GM21723 (cell line): Measurements from ENCODE around the gene BMAL1.
A peak's percentile ranks its signal among the peaks of the same experiment; 100 is the strongest.

Experiments
- ATAC-seq: cut with Tn5 transposase; IDR thresholded peaks from one replicate; pipeline ENCODE4 v1.9.1; 2021; ENCODE audit warnings: mild to moderate bottlenecking, moderate library complexity; ENCODE audit not compliant: unreplicated experiment

BMAL1 gene

GRCh38 chr11:13338427-13339069 lies 61.0 kb downstream of the BMAL1 start:
- ATAC-seq: no peak

DNA sequence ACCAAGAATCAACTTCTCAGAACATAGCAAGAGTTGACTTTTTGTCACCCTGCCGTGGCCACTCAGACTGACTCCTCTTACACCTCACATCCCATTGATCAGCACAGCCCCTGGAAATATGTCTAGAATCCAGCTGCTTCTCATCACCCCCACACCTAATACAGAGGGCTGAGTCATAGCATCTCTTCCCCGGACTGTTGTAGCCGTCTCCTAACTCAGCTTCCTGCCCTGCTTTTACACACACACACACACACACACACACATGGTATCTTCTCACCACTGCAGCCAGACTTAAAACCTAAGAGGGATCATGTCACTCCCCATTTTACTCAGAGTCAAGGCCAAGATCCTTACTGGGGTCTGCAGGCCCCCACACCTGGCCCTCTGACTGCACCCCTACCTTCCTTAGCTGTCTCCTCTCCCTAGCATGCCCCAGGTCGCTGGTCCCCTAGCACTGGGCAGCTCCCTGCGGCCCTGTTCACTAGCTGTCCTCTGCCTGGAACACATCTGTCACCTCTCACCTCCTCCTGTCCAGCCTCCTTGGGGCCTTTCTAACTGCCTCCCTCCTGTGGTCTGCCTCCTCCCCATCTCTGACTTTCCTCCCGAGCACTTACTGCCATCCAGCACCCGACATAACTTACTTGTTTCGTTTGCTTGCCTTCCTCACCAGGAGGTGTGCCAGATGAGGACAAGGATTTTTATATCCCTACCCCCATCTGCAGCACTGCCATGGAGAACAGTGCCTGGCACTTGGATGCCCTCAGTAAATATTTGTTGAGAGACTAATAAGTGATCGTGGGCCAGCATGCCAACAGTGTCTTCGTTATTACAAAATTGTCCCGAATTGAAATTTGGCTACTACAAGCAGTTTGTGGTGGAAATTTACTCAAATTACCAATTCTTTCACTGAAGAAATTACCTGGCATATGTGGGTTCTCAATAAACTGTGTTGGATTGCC lies 61.9 kb downstream of the BMAL1 start:
- ATAC-seq: no peak

GRCh38 chr11:13341026-13341425 lies 63.4 kb downstream of the BMAL1 start:
- ATAC-seq: no peak

DNA sequence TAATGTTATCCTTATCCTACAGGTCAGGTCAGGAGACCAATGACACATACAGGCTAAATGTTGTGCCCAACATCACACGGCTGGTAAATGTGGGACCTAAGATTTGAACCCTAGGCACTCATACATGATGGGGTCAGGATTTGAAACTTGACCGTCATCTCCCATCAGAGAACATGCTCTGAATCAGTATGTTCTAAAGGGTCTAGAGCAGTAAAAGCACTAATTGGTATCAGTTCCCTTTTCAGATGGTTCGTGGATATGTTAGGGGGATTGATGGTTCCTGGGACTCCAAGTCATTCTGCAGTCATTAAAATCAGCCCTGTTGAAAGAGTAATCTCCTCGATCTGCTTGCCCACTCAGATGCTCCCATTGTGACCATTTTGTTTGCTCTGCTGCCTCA lies 65.5 kb downstream of the BMAL1 start:
- peak; percentile 44 for ATAC-seq

- peak; percentile 53 for ATAC-seq
These were observed 66.5 kb downstream of the BMAL1 start for GRCh38 chr11:13343931-13344717.

- ATAC-seq: no peak
These were observed 67.2 kb downstream of the BMAL1 start for GRCh38 chr11:13344818-13345217.

DNA sequence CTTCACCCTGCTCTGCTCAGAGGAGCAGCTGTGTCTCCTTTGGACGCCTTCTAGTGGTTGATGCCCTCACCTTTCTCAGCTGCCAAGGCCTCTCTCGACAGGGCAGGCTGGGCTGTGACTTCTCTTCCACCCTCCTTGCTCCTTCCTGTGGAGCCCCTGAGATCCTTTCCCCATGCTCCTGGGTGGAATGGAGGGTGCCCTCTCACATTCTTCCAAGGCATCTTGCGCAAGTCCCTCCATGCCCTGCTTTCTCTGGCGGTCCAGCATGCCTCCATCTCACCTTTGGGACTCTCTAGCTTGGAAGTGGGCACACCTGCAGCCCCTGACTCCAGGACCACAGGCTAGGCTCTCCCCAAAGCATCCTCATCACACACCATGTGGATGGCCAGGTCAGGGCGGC lies 68.9 kb downstream of the BMAL1 start:
- ATAC-seq: no peak

DNA sequence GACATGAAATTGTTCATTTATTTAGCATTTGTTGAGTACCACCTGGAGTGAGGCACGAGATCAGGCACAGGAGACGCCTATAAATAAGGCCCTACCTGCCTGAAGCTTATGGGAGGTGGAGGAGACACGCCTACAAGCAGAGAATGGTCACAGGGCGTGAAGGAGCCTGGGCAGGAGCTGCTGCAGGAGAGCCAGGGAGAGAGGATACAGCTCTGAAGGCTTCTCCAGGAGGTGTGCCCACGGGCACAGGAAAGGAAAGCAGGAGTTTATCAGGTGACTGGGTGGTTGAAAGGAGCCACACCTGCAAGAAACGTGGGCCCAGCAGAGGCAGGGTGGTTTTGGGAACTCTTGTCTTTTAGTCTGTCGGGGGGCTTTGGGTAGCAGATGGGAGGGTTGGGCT lies 70.3 kb downstream of the BMAL1 start:
- peak; percentile 14 for ATAC-seq

DNA sequence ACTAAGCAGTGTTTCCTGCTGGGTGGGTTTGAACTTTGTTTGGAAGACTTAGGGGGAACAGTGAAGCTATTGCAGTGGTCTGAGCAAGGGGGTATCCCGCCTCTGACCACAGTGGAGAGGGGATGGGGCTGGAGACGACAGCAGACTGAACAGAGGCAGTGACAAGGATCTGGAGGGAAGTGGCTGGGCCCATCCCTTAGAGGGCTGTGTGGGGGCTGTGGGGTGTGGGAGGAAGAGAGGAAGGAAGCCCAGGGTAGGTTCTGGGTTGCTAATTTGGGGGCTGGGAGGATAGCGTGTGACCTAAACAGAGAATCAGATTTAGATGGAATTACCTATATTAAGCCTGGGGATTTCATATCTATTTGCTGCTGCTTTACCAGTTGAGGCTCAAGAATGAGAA lies 70.7 kb downstream of the BMAL1 start:
- peak; percentile 37 for ATAC-seq

GRCh38 chr11:13349046-13349445 lies 71.5 kb downstream of the BMAL1 start:
- no peak for ATAC-seq

DNA sequence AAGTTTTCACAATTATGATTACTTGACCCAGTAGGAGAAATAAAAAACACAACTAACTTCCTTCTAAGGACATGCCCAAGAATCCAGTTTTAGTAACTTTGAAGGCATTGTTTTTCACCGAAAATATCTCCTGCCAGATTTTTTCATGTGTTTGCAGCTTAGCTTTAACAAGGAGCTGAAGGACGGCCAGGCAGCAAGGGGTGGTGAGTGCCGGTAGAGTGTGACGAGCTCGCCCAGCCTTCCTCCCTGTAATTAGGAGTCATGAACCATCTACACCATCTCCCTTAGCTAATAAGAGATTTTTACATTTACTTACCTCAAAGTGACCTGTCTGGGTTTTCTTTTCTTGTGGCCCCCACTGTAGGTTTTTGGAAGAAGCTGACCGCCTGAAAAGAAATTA lies 72.0 kb downstream of the BMAL1 start:
- no peak for ATAC-seq

- ATAC-seq: no peak
These were observed 75.1 kb downstream of the BMAL1 start for GRCh38 chr11:13352711-13353110.

DNA sequence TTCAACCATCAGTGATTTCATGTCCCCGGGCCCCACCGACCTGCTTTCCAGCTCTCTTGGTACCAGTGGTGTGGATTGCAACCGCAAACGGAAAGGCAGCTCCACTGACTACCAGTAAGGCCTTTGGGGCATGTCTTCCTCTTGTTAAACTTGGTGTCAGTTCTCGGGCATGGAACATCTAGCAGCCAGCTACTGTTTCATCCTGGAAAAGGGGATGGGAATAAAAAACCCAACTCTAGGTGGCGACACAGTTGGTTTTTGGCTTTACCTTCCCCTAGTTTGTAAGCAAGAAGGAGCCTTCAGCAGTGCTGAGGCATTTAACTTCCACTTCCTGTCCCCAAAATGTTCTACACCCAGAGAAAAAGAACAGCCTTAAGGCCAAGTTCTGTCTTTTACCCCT lies 76.7 kb downstream of the BMAL1 start:
- no peak for ATAC-seq

DNA sequence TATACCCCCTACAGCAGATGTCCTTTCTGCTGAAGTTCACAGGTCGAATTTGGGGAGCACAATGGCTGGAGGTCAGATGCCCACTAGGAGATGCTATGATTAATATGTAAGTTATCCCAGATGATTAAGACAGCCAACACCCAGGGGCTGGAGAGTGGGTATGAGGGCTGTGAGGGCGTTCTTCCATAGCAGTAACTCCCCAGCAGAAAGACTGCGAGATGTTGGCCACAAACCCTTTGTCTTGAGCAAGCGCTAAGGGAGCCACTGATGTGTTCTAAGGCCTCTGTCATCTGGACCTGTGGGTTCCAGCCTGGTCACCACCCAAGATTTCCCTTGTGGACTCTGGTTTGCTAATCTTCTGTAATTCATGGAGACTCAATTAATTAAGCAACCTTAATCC lies 77.6 kb downstream of the BMAL1 start:
- ATAC-seq: no peak

DNA sequence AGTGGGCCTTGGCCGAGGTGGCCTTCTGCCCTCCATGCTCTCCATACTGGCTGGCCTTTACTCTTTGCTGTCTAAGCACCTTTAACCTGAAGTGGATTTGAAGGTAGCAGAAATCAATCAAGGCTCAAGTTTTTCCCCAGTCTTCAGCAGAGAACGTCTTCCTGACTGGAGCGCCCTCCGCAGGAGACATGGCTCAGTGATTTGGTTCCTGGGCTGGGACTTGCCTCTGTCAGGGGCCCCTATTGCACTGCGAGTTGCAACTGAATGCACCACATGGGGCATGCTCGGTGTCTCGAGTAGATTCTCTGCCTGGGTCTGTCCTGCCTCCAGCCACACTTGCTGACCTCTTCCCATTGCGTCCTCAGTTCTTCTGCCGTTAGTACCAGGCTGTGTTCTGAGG lies 79.6 kb downstream of the BMAL1 start:
- no peak for ATAC-seq

GRCh38 chr11:13358596-13359270 lies 81.1 kb downstream of the BMAL1 start:
- no peak for ATAC-seq

DNA sequence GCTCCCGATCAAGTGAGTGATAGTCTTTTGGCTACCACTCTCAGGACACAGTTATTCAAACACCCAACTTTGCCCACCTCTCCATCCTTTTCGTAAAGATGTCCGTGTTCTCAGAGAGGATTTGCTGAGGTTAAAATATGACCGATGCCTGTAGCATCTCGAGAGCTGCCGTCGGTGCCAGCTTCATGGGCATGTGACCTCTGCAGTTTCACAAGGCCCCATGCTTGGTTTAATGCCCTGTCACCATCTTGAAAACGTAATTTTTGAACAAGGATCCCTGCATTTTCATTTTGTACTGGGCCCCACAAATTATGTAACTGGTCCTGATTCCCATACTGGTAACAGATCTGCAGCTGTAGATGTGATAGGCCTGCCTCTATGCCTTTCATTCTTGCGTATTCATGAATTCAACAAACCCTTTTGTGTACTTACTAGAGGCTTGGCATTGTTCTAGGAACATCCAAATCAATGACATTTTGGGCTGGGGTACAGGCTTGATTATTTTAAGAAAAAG lies 85.1 kb downstream of the BMAL1 start:
- ATAC-seq: no peak

- no peak for ATAC-seq
These were observed 86.8 kb downstream of the BMAL1 start for GRCh38 chr11:13364388-13364787.

DNA sequence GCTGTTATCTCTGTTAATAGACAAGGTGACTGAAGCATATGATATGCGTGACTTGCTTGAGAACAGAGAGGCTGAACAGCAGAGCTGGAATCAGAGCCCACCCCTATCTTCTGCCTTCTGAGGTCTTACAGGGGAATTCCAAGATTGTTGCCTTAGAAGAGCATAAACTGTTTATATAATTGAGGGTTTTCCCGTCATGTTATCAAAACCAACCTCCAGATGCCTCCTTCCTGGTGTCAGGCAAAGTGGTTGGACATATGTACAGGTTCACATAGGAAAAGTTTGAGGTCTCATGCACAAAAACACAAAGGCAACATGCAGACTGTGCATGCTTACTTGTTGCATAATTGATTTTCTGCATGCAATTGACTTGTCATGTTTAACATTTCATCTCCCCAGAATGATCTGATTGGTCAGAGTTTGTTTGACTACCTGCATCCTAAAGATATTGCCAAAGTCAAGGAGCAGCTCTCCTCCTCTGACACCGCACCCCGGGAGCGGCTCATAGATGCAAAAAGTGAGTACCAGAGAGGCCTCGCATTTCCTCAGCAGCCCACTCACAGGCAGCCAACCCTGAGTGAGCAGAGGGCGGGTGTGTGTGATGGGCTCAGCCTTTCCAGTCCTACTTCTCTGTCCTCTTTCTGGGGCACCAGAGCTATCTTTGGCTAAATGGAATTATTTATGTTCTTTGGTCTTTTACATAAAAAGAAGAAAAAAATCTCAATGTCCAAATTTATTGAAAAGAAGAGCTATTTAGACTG lies 88.9 kb downstream of the BMAL1 start:
- no peak for ATAC-seq

DNA sequence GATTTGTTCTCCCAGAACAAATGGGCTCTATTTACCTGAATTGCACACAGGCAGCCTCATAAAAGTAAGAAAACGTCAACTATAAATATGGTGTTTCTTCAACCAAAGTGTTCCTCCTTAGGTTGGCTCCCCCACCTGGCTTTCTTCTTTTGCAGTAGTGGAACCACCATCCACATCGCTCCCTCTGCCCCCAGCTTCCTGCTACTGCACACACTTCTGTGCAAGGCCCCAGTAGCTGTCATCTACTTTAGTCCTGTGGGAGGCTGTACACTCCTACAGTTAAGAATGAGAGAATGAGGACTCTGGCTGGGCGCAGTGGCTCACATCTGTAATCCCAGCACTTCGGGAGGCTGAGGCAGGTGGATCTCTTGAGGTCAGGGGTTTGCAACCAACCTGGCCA lies 89.5 kb downstream of the BMAL1 start:
- ATAC-seq: no peak
